ENCODE data around the gene CNTN1. TPM values are rescaled to one million over a fixed set of nuclear protein-coding genes. Genes with fewer than 3 reads are reported as not detected.
"Not testable (repeated sequence)": the region's sequence is repeated elsewhere in the genome, so short reads cannot be mapped to it uniquely, and the experiment has no call there.

CNTN1 gene
- total RNA-seq, 4 donors from 2014 or later, result 44.2 to 65.6 (median 57.6) TPM

- intact Hi-C loops (cut with DNase I), result no loop called here
These were observed 43.5 kb downstream of the CNTN1 start for GRCh38 chr12:40735551-40736230.

GRCh38 chr12:40737416-40737815 is 45.2 kb downstream of the CNTN1 start:
- H3K4me1 ChIP-seq; H3K4me3 ChIP-seq; H3K36me3 ChIP-seq; DNase-seq (ENCODE audit: extremely low spot score); H3K27ac ChIP-seq (replicated peaks in 1 of 4); H3K9me3 ChIP-seq; intact Hi-C loops (cut with DNase I); H3K27me3 ChIP-seq: not testable (repeated sequence)
- 100% methylated on average over 4 of the region's 4 CpGs for WGBS

More at GRCh38 chr12:40735551-40736230, 43.5 kb downstream of the CNTN1 start:
- no peak for DNase-seq (ENCODE audit: extremely low spot score)
- H3K27ac ChIP-seq (replicated peaks in 1 of 4), result no peak overlapping the region
- H3K4me3 ChIP-seq, result no peak overlapping the region
- 68% methylated on average over 3 of the region's 3 CpGs for WGBS
- no peaks in the 10 kb centered on the region for H3K4me1 ChIP-seq
- H3K27me3 ChIP-seq, result no peaks in the 10 kb centered on the region
- no peaks in the 10 kb centered on the region for H3K36me3 ChIP-seq
- TF ChIP-seq POLR2A (IDR thresholded peaks at IDR 0.05; ENCODE audit: low read depth) (no peak), CTCF (IDR thresholded peaks at IDR 0.05) (no peak), EP300 (IDR thresholded peaks at IDR 0.05) (no peak), POLR2AphosphoS5 (IDR thresholded peaks at IDR 0.05) (no peak)
- no peaks in the 10 kb centered on the region for H3K9me3 ChIP-seq

- Histone ChIP-seq H3K36me3 (no peaks in the 10 kb centered on the region), H3K4me3 (no peak overlapping the region), H3K27ac (replicated peaks in 1 of 4) (no peak overlapping the region), H3K4me1 (no peaks in the 10 kb centered on the region), H3K9me3 (no peaks in the 10 kb centered on the region), H3K27me3 (no peaks in the 10 kb centered on the region)
- TF ChIP-seq CTCF (IDR thresholded peaks at IDR 0.05) (no peak), EP300 (IDR thresholded peaks at IDR 0.05) (no peak), POLR2AphosphoS5 (IDR thresholded peaks at IDR 0.05) (no peak), POLR2A (IDR thresholded peaks at IDR 0.05; ENCODE audit: low read depth) (no peak)
- DNase-seq (ENCODE audit: extremely low spot score), result no peak
- intact Hi-C loops (cut with DNase I), result no loop called here
These were observed 46.6 kb downstream of the CNTN1 start for GRCh38 chr12:40738856-40739255.

GRCh38 chr12:40742041-40742440 is 49.8 kb downstream of the CNTN1 start:
- H3K4me1 ChIP-seq, result no peaks in the 10 kb centered on the region
- no peak for DNase-seq (ENCODE audit: extremely low spot score)
- no peak for TF ChIP-seq CTCF (IDR thresholded peaks at IDR 0.05)
- TF ChIP-seq POLR2A (IDR thresholded peaks at IDR 0.05; ENCODE audit: low read depth), result no peak
- TF ChIP-seq POLR2AphosphoS5 (IDR thresholded peaks at IDR 0.05), result no peak
- no peak for TF ChIP-seq EP300 (IDR thresholded peaks at IDR 0.05)
- H3K36me3 ChIP-seq, result no peaks in the 10 kb centered on the region
- no peak overlapping the region for H3K4me3 ChIP-seq
- H3K27me3 ChIP-seq, result no peaks in the 10 kb centered on the region
- no peaks in the 10 kb centered on the region for H3K9me3 ChIP-seq
- no peak overlapping the region for H3K27ac ChIP-seq (replicated peaks in 1 of 4)
- intact Hi-C loops (cut with DNase I), result no loop called here
- WGBS, result 42% methylated on average over 2 of the region's 2 CpGs

GRCh38 chr12:40745386-40745785 is 53.1 kb downstream of the CNTN1 start:
- Histone ChIP-seq H3K27me3 (no peaks in the 10 kb centered on the region), H3K36me3 (no peaks in the 10 kb centered on the region), H3K9me3 (no peaks in the 10 kb centered on the region), H3K4me1 (peaks cover 0 to 7% (median 0%) of the 10 kb centered on the region in 4 donors), H3K4me3 (no peak overlapping the region), H3K27ac (replicated peaks in 1 of 4) (no peak overlapping the region)
- TF ChIP-seq POLR2A (IDR thresholded peaks at IDR 0.05; ENCODE audit: low read depth), result no peak
- no peak for TF ChIP-seq POLR2AphosphoS5 (IDR thresholded peaks at IDR 0.05)
- TF ChIP-seq EP300 (IDR thresholded peaks at IDR 0.05), result no peak
- TF ChIP-seq CTCF (IDR thresholded peaks at IDR 0.05), result peak in 1 of 3 experiments; percentile 30
- no peak for DNase-seq (ENCODE audit: extremely low spot score)
- intact Hi-C loops (cut with DNase I), result loop anchor here (5.0 kb wide), 1 partner anchor 177 kb away; no protein-coding TSS in a partner anchor
